K562 (cell line): ENCODE data around the gene KCNQ5. TPM values are rescaled to one million over a fixed set of nuclear protein-coding genes. Genes with fewer than 3 reads are reported as not detected.
A peak's percentile ranks its signal among the peaks of the same experiment; 100 is the strongest.

ENCODE experiments used
- ATAC-seq: fragments of 200-7000 bp; cut with Tn5 transposase; 3 replicates; pipeline ENCODE4 v1.9.1; 2020; ENCODE audit warnings: moderate library complexity
- BruUV-seq: library from RNA; stranded (reverse); fragments of 400-500 nt; replicated peaks from 2 replicates; lab custom pipeline; 2021; lab: Mats Ljungman, UMichigan
- CTCF ChIA-PET: fragments of 300-600 bp; formaldehyde crosslinking; extraction: SDS; loops from one replicate; lab custom pipeline; 2021; ENCODE audit warnings: low intra/inter-chr PET ratio; lab: Yijun Ruan, JAX
- POLR2A ChIA-PET: fragments of 300-600, 350-650 bp; sonication (Branson Sonifier 250); formaldehyde crosslinking; extraction: SDS; loops from one replicate; lab custom pipeline; 2021; ENCODE audit warnings: antibody characterized with exemption, inconsistent platforms; lab: Yijun Ruan, JAX
- DNase-seq, 4 experiments: peaks; one replicate each; pipeline versions ENCODE4 v3.0.0 to v3.0.0-alpha.2; 2011 to 2018; ENCODE audit warnings: low spot score in 3 of 4, mixed read lengths in 3 of 4; ENCODE audit errors: extremely low read depth in 1 of 4
- FAIRE-seq: peaks from 2 replicates; lab custom pipeline; 2011; peaks lifted over from hg19 to GRCh38; lab: Jason Lieb, UNC
- H2AFZ ChIP-seq: 2 replicates; pipeline ENCODE4 v1.6.0; 2011; ENCODE audit warnings: low read depth, low read length, control low read depth, inconsistent platforms
- H3K27ac ChIP-seq: fragments of 200-600 bp; 3 replicates; pipeline ENCODE4 v1.8.0; 2011; ENCODE audit warnings: low read depth, mild to moderate bottlenecking, control low read depth, inconsistent platforms, low read length, moderate library complexity, mixed read lengths; ENCODE audit errors: extremely low read depth
- H3K27me3 ChIP-seq, 2 experiments: fragments of 300-600 bp in 1 of 2; 2 replicates in 1 of 2; 3 replicates in 1 of 2; pipeline versions ENCODE4 v1.6.0 to v1.8.0; 2011; ENCODE audit warnings: inconsistent platforms in 2 of 2, low read length in 2 of 2, mild to moderate bottlenecking in 1 of 2, mixed read lengths in 1 of 2, moderate library complexity in 1 of 2; ENCODE audit not compliant: control insufficient read depth in 2 of 2, insufficient read depth in 2 of 2
- H3K36me3 ChIP-seq: fragments of 300-600 bp; 3 replicates; pipeline ENCODE4 v1.8.0; 2011; ENCODE audit warnings: mild to moderate bottlenecking, low read length, inconsistent platforms; ENCODE audit not compliant: control insufficient read depth, insufficient read depth
- H3K4me1 ChIP-seq, 2 experiments: fragments of 200-600 bp in 1 of 2; replicated peaks in 1 of 2; 2 replicates in 1 of 2; 3 replicates in 1 of 2; pipeline versions ENCODE4 v1.5.1 to v1.8.0; 2011; ENCODE audit warnings: inconsistent platforms in 2 of 2, low read length in 2 of 2, mild to moderate bottlenecking in 1 of 2, mixed read lengths in 1 of 2, moderate library complexity in 1 of 2; ENCODE audit not compliant: control insufficient read depth in 2 of 2, insufficient read depth in 2 of 2
- H3K4me2 ChIP-seq: 2 replicates; pipeline ENCODE4 v1.6.1; 2011; ENCODE audit warnings: low read length, control low read depth, inconsistent platforms, mixed read lengths; ENCODE audit not compliant: insufficient read depth
- H3K4me3 ChIP-seq: fragments of 200-600 bp; sonication (generic), shearing (Covaris generic); 2 replicates; pipeline ENCODE4 v1.5.1; 2016; ENCODE audit warnings: control low read depth, inconsistent platforms
- H3K79me2 ChIP-seq: fragments of 200-600 bp; 3 replicates; pipeline ENCODE4 v1.8.0; 2011; ENCODE audit warnings: low read length, inconsistent platforms; ENCODE audit not compliant: control insufficient read depth, insufficient read depth
- H3K9ac ChIP-seq, 2 experiments: 2 replicates each; pipeline versions ENCODE4 v1.6.0 to v1.6.1; 2011; ENCODE audit warnings: low read depth in 2 of 2, low read length in 2 of 2, control low read depth in 1 of 2, inconsistent platforms in 1 of 2, mild to moderate bottlenecking in 1 of 2, mixed read lengths in 1 of 2; ENCODE audit not compliant: insufficient read depth in 1 of 2
- H3K9me1 ChIP-seq: one replicate; pipeline ENCODE4 v1.6.0; 2011; ENCODE audit warnings: inconsistent platforms, mild to moderate bottlenecking, low read length, moderate library complexity; ENCODE audit not compliant: control insufficient read depth, insufficient read depth
- H3K9me3 ChIP-seq: replicated peaks from 2 replicates; pipeline ENCODE4 v1.5.1; 2011; ENCODE audit warnings: low read depth, low read length, inconsistent platforms; ENCODE audit not compliant: control insufficient read depth, insufficient read depth
- H4K20me1 ChIP-seq: replicated peaks from 2 replicates; pipeline ENCODE4 v1.6.1; 2011; ENCODE audit warnings: low read length, inconsistent platforms, mixed read lengths; ENCODE audit not compliant: control insufficient read depth, insufficient read depth
- CTCF ChIP-seq, 3 experiments: IDR thresholded peaks in 2 of 3; conservative IDR thresholded peaks in 1 of 3; 2 replicates each; pipeline ENCODE4 v1.5.1; 2011 to 2012; ENCODE audit warnings: low read length in 3 of 3, mild to moderate bottlenecking in 3 of 3, control low read depth in 2 of 3, improper control_type of control experiment in 1 of 3, inconsistent platforms in 1 of 3, low read depth in 1 of 3, mixed read lengths in 1 of 3, moderate library complexity in 1 of 3; ENCODE audit not compliant: insufficient read depth in 2 of 3
- KDM1A ChIP-seq, 2 experiments: fragments of 450-650 bp; IDR thresholded peaks; 2 replicates each; pipeline ENCODE4 v1.6.1; 2016; ENCODE audit warnings: mild to moderate bottlenecking in 2 of 2
- NFRKB ChIP-seq: fragments of 450-650 bp; IDR thresholded peaks from 2 replicates; pipeline ENCODE4 v1.6.1; 2016; ENCODE audit warnings: low read depth
- SRSF9 ChIP-seq: fragments of 200-400 bp; formaldehyde crosslinking; IDR thresholded peaks from 2 replicates; pipeline ENCODE4 v1.6.1; 2017; ENCODE audit warnings: low read depth, low read length, borderline replicate concordance
- ZNF740 ChIP-seq, 3 experiments: fragments of 200-800 bp in 1 of 3; sonication (Bioruptor generic) in 1 of 3; sonication (generic) in 1 of 3; formaldehyde crosslinking in 1 of 3; IDR thresholded peaks; 2 replicates each; pipeline versions ENCODE4 v1.6.1 to v1.8.0; 2016 to 2022; ENCODE audit warnings: mild to moderate bottlenecking in 2 of 3, missing compliant biosample characterization in 2 of 3, missing genetic modification characterization in 2 of 3, missing genetic modification reagents in 1 of 3
- WGBS: fragments of 100-300 bp; shearing (Covaris generic); methylation state at CpG from one replicate; pipeline ENCODE4 v1.1.6; 2016; ENCODE audit warnings: low coverage, mixed read lengths; ENCODE audit not compliant: insufficient coverage; ENCODE audit errors: missing lambda C conversion rate; 5-methylcytosine and 5-hydroxymethylcytosine counted together
- in situ Hi-C: fragments of 300-500 bp; cut with MboI; formaldehyde crosslinking; loops from 4 replicates; pipeline ENCODE4 v1.15.0; 2018; ENCODE audit warnings: inconsistent platforms, mixed read lengths
- intact Hi-C: fragments of 100-400 bp; cut with micrococcal nuclease; formaldehyde crosslinking; loops from 2 replicates; pipeline ENCODE4 v1.14.2; 2022
- polyA plus RNA-seq, 8 experiments: library from polyadenylated mRNA; depleted of rRNA in 4 of 8; stranded (reverse) in 5 of 8; unstranded in 3 of 8; fragments of >200 nt; fragmentation: Nextera tagmentation in 2 of 8; fragmentation: Illumina TruSeq in 1 of 8; extraction: Ambion mirVana in 2 of 8; extraction: Trizol in 1 of 8; gene quantifications; 2 replicates each; pipeline versions ENCODE4 v1.2.1 to v1.2.3, GENCODE V29; 2011 to 2014; ENCODE audit warnings: inconsistent platforms in 1 of 8, missing spikeins in 1 of 8
- total RNA-seq, 7 experiments: library from RNA; depleted of rRNA in 6 of 7; stranded (reverse); fragments of >200 nt in 6 of 7; fragmentation: Illumina TruSeq in 2 of 7; extraction: Trizol in 2 of 7; gene quantifications; 2 replicates each; pipeline versions ENCODE4 v1.2.1 to v1.2.3, GENCODE V29; 2011 to 2021; ENCODE audit warnings: low replicate concordance in 1 of 7

Gene KCNQ5
- total and polyA plus RNA-seq, 9 of the 15 experiments (the other 6 are each of a cell fraction or from before 2014, with no cell fraction given) = 0.31 to 5.9 (median 2.6) TPM

GRCh38 chr6:72703093-72703492 is 81.2 kb downstream of the KCNQ5 start (continued):
- TF ChIP-seq SRSF9 (no peak), KDM1A (IDR thresholded peaks at IDR 0.05) (peak in 1 of 2 experiments; percentile 52; a peak in 1 of 4 replicates), ZNF740 (CRISPR knock-in tag; IDR thresholded peaks at IDR 0.05) (no peak), ZNF740 (tag; IDR thresholded peaks at IDR 0.05) (no peak)

GRCh38 chr6:72704979-72705378 is 83.1 kb downstream of the KCNQ5 start:
- no peaks in the 10 kb centered on the region for H4K20me1 ChIP-seq

More at GRCh38 chr6:72704979-72705378, 83.1 kb downstream of the KCNQ5 start:
- Histone ChIP-seq H3K4me3 (no peak overlapping the region), H3K4me2 (no peak overlapping the region), H3K4me1 (peaks cover 3 to 9% of the 10 kb centered on the region in 2 experiments; a peak in 2 of 5 replicates), H3K9me3 (no peaks in the 10 kb centered on the region), H2AFZ (no peak overlapping the region), H3K27me3 (no peaks in the 10 kb centered on the region), H3K9ac (no peak overlapping the region), H3K79me2 (no peaks in the 10 kb centered on the region), H3K36me3 (no peaks in the 10 kb centered on the region), H3K27ac (no peak overlapping the region), H3K9me1 (no peaks in the 10 kb centered on the region)
- in situ Hi-C loops (no loop called here), intact Hi-C loops (loop anchor here (10.0 kb wide), 1 partner anchor 430 kb away; no protein-coding TSS in a partner anchor)
- TF ChIP-seq CTCF (IDR thresholded peaks at IDR 0.05 in 2 of 3, conservative IDR thresholded peaks at IDR 0.05 in 1 of 3; ENCODE audit: insufficient read depth in 2 of 3, low read depth in 1 of 3, low read length in 3 of 3) (peak in 1 of 3 experiments; percentile 8; a peak in 1 of 6 replicates), NFRKB (no peak)
- ChIA-PET CTCF (interaction anchor here (0.6 kb wide), 1 partner anchor 527 kb away, joined by 3 read pairs; no protein-coding TSS in a partner anchor), POLR2A (interaction anchor here (0.6 kb wide), 1 partner anchor 32 kb away, joined by 4 read pairs; no protein-coding TSS in a partner anchor)
- no TSS peak for BruUV-seq
- no peak for FAIRE-seq
- 0 out of 3 replicates have a peak, but pooled peaks have one; percentile 43 for ATAC-seq
- WGBS = 25% methylated on average over 4 of the region's 4 CpGs
- DNase-seq = no peak
